H1 (cell line): Measurements from ENCODE around the gene HTR3D. TPM values are rescaled to one million over a fixed set of nuclear protein-coding genes. Genes with fewer than 3 reads are reported as not detected.

Experiments used
- CTCF ChIA-PET: fragments of 300-600 bp; sonication (Branson Sonifier 250); formaldehyde crosslinking; loops from one replicate; lab custom pipeline; 2021; ENCODE audit not compliant: partially characterized antibody; lab: Charles Lee
- POLR2A ChIA-PET: fragments of 300-600 bp; sonication (Branson Sonifier 250); formaldehyde crosslinking; loops from one replicate; lab custom pipeline; 2021; ENCODE audit warnings: inconsistent platforms; ENCODE audit not compliant: partially characterized antibody; lab: Charles Lee
- DNase-seq, 2 experiments: peaks; one replicate each; pipeline versions ENCODE4 v3.0.0 to v3.0.0-alpha.2; 2010 to 2022; ENCODE audit warnings: low spot score in 2 of 2, low read depth in 1 of 2, mixed read lengths in 1 of 2
- FAIRE-seq: peaks from 2 replicates; lab custom pipeline; 2011; peaks lifted over from hg19 to GRCh38; lab: Jason Lieb, UNC
- H2AFZ ChIP-seq: 2 replicates; pipeline ENCODE4 v1.8.1; 2012; ENCODE audit warnings: low read length, inconsistent platforms
- H2AK5ac ChIP-seq: 2 replicates; pipeline ENCODE4 v1.6.1; 2013; ENCODE audit warnings: low read depth, low read length
- H2BK120ac ChIP-seq: replicated peaks from 2 replicates; pipeline ENCODE3; 2013; ENCODE audit warnings: low read depth, low read length, inconsistent platforms
- H2BK12ac ChIP-seq: 2 replicates; pipeline ENCODE4 v1.6.1; 2013; ENCODE audit warnings: low read depth, low read length
- H2BK15ac ChIP-seq: 2 replicates; pipeline ENCODE4 v1.6.1; 2013; ENCODE audit warnings: low read length
- H2BK20ac ChIP-seq: 2 replicates; pipeline ENCODE4 v1.6.1; 2013; ENCODE audit warnings: low read length
- H2BK5ac ChIP-seq: 2 replicates; pipeline ENCODE4 v1.6.1; 2013; ENCODE audit warnings: low read depth, low read length
- H3K14ac ChIP-seq: 2 replicates; pipeline ENCODE4 v1.6.1; 2013; ENCODE audit warnings: inconsistent platforms; ENCODE audit not compliant: insufficient read length
- H3K18ac ChIP-seq: 2 replicates; pipeline ENCODE4 v1.6.1; 2013; ENCODE audit warnings: low read length; ENCODE audit errors: extremely low read depth
- H3K23ac ChIP-seq: 2 replicates; pipeline ENCODE4 v1.6.1; 2013; ENCODE audit warnings: inconsistent platforms; ENCODE audit not compliant: insufficient read length
- H3K23me2 ChIP-seq: 2 replicates; pipeline ENCODE4 v1.6.1; 2013; ENCODE audit warnings: low read depth, low read length
- H3K27ac ChIP-seq: 2 replicates; pipeline ENCODE4 v1.6.1; 2011; ENCODE audit warnings: low read depth, low read length, inconsistent platforms
- H3K27me3 ChIP-seq, 4 experiments: replicated peaks in 1 of 4; 1 replicate in 1 of 4; 2 replicates in 3 of 4; pipeline versions ENCODE4 v1.6.1 to v1.8.1; 2011 to 2013; ENCODE audit warnings: low read length in 3 of 4, mild to moderate bottlenecking in 3 of 4, inconsistent platforms in 2 of 4, mixed read lengths in 2 of 4, moderate library complexity in 1 of 4; ENCODE audit not compliant: control insufficient read depth in 3 of 4, insufficient read depth in 3 of 4; ENCODE audit errors: extremely low read depth in 1 of 4
- H3K36me3 ChIP-seq, 4 experiments: 2 replicates each; pipeline versions ENCODE4 v1.6.1 to v1.8.1; 2011 to 2013; ENCODE audit warnings: mild to moderate bottlenecking in 4 of 4, low read length in 3 of 4, moderate library complexity in 2 of 4, control low read depth in 1 of 4, inconsistent platforms in 1 of 4; ENCODE audit not compliant: insufficient read depth in 4 of 4, control insufficient read depth in 2 of 4
- H3K4ac ChIP-seq: replicated peaks from 2 replicates; pipeline ENCODE3; 2013; ENCODE audit warnings: low read length, low read depth, mixed read lengths, inconsistent platforms; ENCODE audit not compliant: insufficient read length
- H3K4me1 ChIP-seq, 4 experiments: replicated peaks in 1 of 4; 1 replicate in 1 of 4; 2 replicates in 3 of 4; pipeline versions ENCODE4 v1.6.1 to v1.8.1; 2011 to 2013; ENCODE audit warnings: low read length in 3 of 4, inconsistent platforms in 2 of 4, mixed read lengths in 1 of 4; ENCODE audit not compliant: insufficient read depth in 4 of 4, control insufficient read depth in 3 of 4
- H3K4me2 ChIP-seq, 2 experiments: 2 replicates each; pipeline versions ENCODE4 v1.6.1 to v1.8.1; 2011 to 2013; ENCODE audit warnings: low read depth in 2 of 2, low read length in 2 of 2, control low read depth in 1 of 2, inconsistent platforms in 1 of 2, mild to moderate bottlenecking in 1 of 2; ENCODE audit not compliant: insufficient read depth in 1 of 2
- H3K4me3 ChIP-seq, 4 experiments: fragments of 200-600, 300-600 bp in 1 of 4; sonication (generic), shearing (Covaris generic), sonication (Bioruptor Twin) in 1 of 4; 2 replicates each; pipeline versions ENCODE4 v1.5.1 to v1.8.1; 2011 to 2016; ENCODE audit warnings: low read length in 4 of 4, low read depth in 3 of 4, control low read depth in 2 of 4, inconsistent platforms in 2 of 4, mild to moderate bottlenecking in 2 of 4, mixed read lengths in 1 of 4, moderate library complexity in 1 of 4; ENCODE audit not compliant: insufficient read depth in 2 of 4; ENCODE audit errors: extremely low read depth in 1 of 4
- H3K56ac ChIP-seq: replicated peaks from 2 replicates; pipeline ENCODE3; 2013; ENCODE audit warnings: low read depth, mild to moderate bottlenecking, mixed read lengths, low read length, inconsistent platforms; ENCODE audit not compliant: insufficient read length
- H3K79me1 ChIP-seq: 2 replicates; pipeline ENCODE4 v1.6.1; 2013; ENCODE audit warnings: low read depth, low read length, control low read depth
- H3K79me2 ChIP-seq, 2 experiments: 2 replicates each; pipeline versions ENCODE4 v1.6.1 to v1.8.1; 2012 to 2013; ENCODE audit warnings: low read length in 2 of 2, mild to moderate bottlenecking in 2 of 2, inconsistent platforms in 1 of 2; ENCODE audit not compliant: insufficient read depth in 2 of 2, control insufficient read depth in 1 of 2
- H3K9ac ChIP-seq, 4 experiments: replicated peaks in 1 of 4; 1 replicate in 1 of 4; 2 replicates in 3 of 4; pipeline versions ENCODE4 v1.6.1 to v1.8.1; 2011 to 2013; ENCODE audit warnings: low read depth in 3 of 4, low read length in 3 of 4, control low read depth in 2 of 4, mild to moderate bottlenecking in 2 of 4, moderate library complexity in 2 of 4, inconsistent platforms in 1 of 4; ENCODE audit errors: extremely low read depth in 1 of 4
- H3K9me3 ChIP-seq, 2 experiments: 2 replicates each; pipeline versions ENCODE4 v1.6.1 to v1.8.1; 2012 to 2013; ENCODE audit warnings: mild to moderate bottlenecking in 2 of 2, moderate library complexity in 2 of 2, control low read depth in 1 of 2, inconsistent platforms in 1 of 2, low read depth in 1 of 2, low read length in 1 of 2, mixed read lengths in 1 of 2; ENCODE audit not compliant: insufficient read depth in 2 of 2
- H4K20me1 ChIP-seq, 2 experiments: replicated peaks in 1 of 2; 2 replicates each; pipeline versions ENCODE3 to v1.8.1; 2011 to 2013; ENCODE audit warnings: inconsistent platforms in 2 of 2, low read length in 2 of 2, mild to moderate bottlenecking in 1 of 2; ENCODE audit not compliant: insufficient read depth in 2 of 2, control insufficient read depth in 1 of 2
- H4K5ac ChIP-seq: 2 replicates; pipeline ENCODE4 v1.6.1; 2013; ENCODE audit warnings: low read length, low read depth, mixed read lengths, inconsistent platforms; ENCODE audit not compliant: insufficient read length
- H4K8ac ChIP-seq: 2 replicates; pipeline ENCODE4 v1.8.0; 2013; ENCODE audit warnings: mild to moderate bottlenecking, moderate library complexity, low read length, inconsistent platforms; ENCODE audit not compliant: insufficient read depth; ENCODE audit errors: extremely low read depth
- H4K91ac ChIP-seq: replicated peaks from 2 replicates; pipeline ENCODE3; 2013; ENCODE audit warnings: low read length, mixed read lengths, inconsistent platforms; ENCODE audit not compliant: insufficient read length
- JUN ChIP-seq: IDR thresholded peaks from 2 replicates; pipeline ENCODE4 v1.6.1; 2011; ENCODE audit warnings: low read depth, mild to moderate bottlenecking, improper control_type of control experiment, low read length
- KDM5A ChIP-seq: fragments of 200-600 bp; IDR thresholded peaks from 2 replicates; pipeline ENCODE4 v1.7.1; 2012; ENCODE audit warnings: mild to moderate bottlenecking, low read length, inconsistent platforms, mixed read lengths
- MAFK ChIP-seq: IDR thresholded peaks from 2 replicates; pipeline ENCODE4 v1.6.1; 2012; ENCODE audit warnings: low read depth, mild to moderate bottlenecking, improper control_type of control experiment, low read length
- RNF2 ChIP-seq: fragments of 200-900, 300-1000 bp; sonication (generic); IDR thresholded peaks from 2 replicates; pipeline ENCODE4 v1.7.1; 2016; ENCODE audit warnings: borderline replicate concordance, low read depth, mild to moderate bottlenecking, antibody characterized with exemption, low read length; ENCODE audit not compliant: poor library complexity, severe bottlenecking; ENCODE audit errors: missing control alignments
- SP1 ChIP-seq: IDR thresholded peaks from 2 replicates; pipeline ENCODE4 v1.6.1; 2011; ENCODE audit warnings: low read depth, low read length
- SP4 ChIP-seq: IDR thresholded peaks from 2 replicates; pipeline ENCODE4 v1.6.1; 2012; ENCODE audit warnings: low read length, inconsistent platforms
- WGBS, 2 experiments: shearing (Covaris generic) in 1 of 2; methylation state at CpG; one replicate each; pipeline versions ENCODE4 v1.1.6 to v1.1.7; 2013 to 2015; ENCODE audit warnings: low lambda C conversion rate in 2 of 2, mixed read lengths in 2 of 2, inconsistent platforms in 1 of 2, low coverage in 1 of 2, missing lambda C conversion rate in 1 of 2; ENCODE audit not compliant: insufficient replicate concordance in 2 of 2, insufficient coverage in 1 of 2, insufficient read length in 1 of 2; ENCODE audit errors: extremely low coverage in 1 of 2, missing lambda C conversion rate in 1 of 2; 5-methylcytosine and 5-hydroxymethylcytosine counted together
- polyA plus RNA-seq, 7 experiments: library from polyadenylated mRNA; depleted of rRNA in 3 of 7; stranded (reverse) in 5 of 7; unstranded in 2 of 7; fragments of >200 nt in 5 of 7; fragments of 200-250 nt in 2 of 7; gene quantifications; 1 replicate in 5 of 7; 2 replicates in 1 of 7; 4 replicates in 1 of 7; pipeline versions ENCODE4 v1.2.1 to v1.2.3, GENCODE V29; 2011 to 2013; ENCODE audit warnings: missing spikeins in 2 of 7, mixed read lengths in 2 of 7
- total RNA-seq: library from RNA; stranded (reverse); fragmentation: NEBNext Ultra II Directional; extraction: Animal tissue kit (Norgen Biotek cat#: 25700); gene quantifications from 2 replicates; pipeline ENCODE4 v1.2.1, GENCODE V29; 2021

Gene HTR3D
- total and polyA plus RNA-seq, 2 of the 8 experiments (the other 6 are each of a cell fraction or from before 2014, with no cell fraction given) = not detected

DNA sequence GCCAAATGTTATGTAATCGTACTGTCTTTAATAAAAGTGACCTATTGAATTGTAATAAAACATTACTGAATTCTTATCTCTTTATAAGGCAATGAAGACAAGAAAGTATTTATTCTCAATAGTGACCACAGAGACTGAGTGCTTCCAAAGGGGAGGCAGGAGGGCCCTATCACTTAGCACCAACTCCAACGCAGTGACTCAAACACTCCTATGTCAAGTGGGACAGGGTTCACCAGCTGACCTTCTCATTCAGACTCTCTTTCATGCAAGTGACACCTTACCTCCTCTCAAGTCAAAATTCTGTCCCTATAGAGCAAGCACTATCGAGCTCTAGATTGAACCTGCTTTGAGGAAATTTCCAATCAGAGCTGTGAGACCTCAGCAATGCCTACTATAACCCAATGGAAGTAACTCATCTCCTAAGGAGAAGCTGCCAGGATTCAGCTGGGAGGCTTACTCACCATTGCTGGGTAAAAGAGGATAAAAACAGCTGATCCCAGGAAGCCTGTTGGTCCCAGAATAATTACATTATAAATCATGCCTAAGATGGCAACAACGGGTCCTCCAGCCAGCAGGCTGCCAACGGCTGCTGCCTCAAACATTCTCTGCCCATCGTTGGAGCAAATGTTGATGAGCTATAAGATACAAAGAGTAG is 49.4 kb upstream of the HTR3D start:
- no peak for FAIRE-seq
- WGBS, 2 experiments = 89% methylated on average over 6 of the region's 6 CpGs; no CpG with 5 or more reads in 1 of the 2 experiments

More for the DNA sequence above, 49.4 kb upstream of the HTR3D start:
- Histone ChIP-seq H2AFZ (no peak overlapping the region), H3K23ac (no peak overlapping the region), H3K4me2 (no peak overlapping the region), H3K9ac (no peak overlapping the region), H3K79me1 (no peaks in the 10 kb centered on the region), H3K14ac (no peak overlapping the region), H2BK15ac (no peak overlapping the region), H2AK5ac (no peak overlapping the region), H3K9me3 (no peaks in the 10 kb centered on the region), H3K36me3 (peaks cover 3 to 23% (median 8%) of the 10 kb centered on the region in 4 experiments; a peak in 6 of 8 replicates), H4K91ac (no peak overlapping the region), H3K23me2 (no peaks in the 10 kb centered on the region), H2BK20ac (no peak overlapping the region), H3K27me3 (no peaks in the 10 kb centered on the region), H4K5ac (no peak overlapping the region), H4K20me1 (no peaks in the 10 kb centered on the region), H3K56ac (no peak overlapping the region), H3K18ac (no peak overlapping the region), H2BK12ac (no peak overlapping the region), H3K79me2 (no peaks in the 10 kb centered on the region), H3K27ac (no peak overlapping the region), H4K8ac (no peak overlapping the region), H3K4me1 (peaks cover 2 to 17% (median 8%) of the 10 kb centered on the region in 4 experiments; a peak in 6 of 7 replicates), H2BK120ac (no peak overlapping the region), H3K4me3 (no peak overlapping the region), H3K4ac (no peak overlapping the region), H2BK5ac (no peak overlapping the region)
- DNase-seq = no peak
- TF ChIP-seq SP1 = no peak
- TF ChIP-seq SP4 = no peak
- TF ChIP-seq RNF2 = no peak
- TF ChIP-seq MAFK = no peak
- TF ChIP-seq JUN = no peak
- TF ChIP-seq KDM5A = no peak
- POLR2A ChIA-PET = interaction anchor here (1.4 kb wide), 1 partner anchor 10 kb away, joined by 3 read pairs; no protein-coding TSS in a partner anchor
- CTCF ChIA-PET = interaction anchor here (1.0 to 1.7 kb wide), 5 partner anchors 36 to 86 kb away, joined by 3 to 4 read pairs (median 3); no protein-coding TSS in a partner anchor
